Renal cortical epithelial cell (primary cell): Measurements from ENCODE around the gene TMED1. TPM values are rescaled to one million over a fixed set of nuclear protein-coding genes. Genes with fewer than 3 reads are reported as not detected.
A peak's percentile ranks its signal among the peaks of the same experiment; 100 is the strongest.

Experiments used
- DNase-seq: peaks from one replicate; pipeline ENCODE4 v3.0.0-alpha.2; 2011; ENCODE audit warnings: low read depth
- total RNA-seq: library from RNA; depleted of rRNA; stranded (reverse); fragments of >200 nt; gene quantifications from 2 replicates; pipeline ENCODE4 v1.2.3, GENCODE V29; 2014

TMED1 gene
- total RNA-seq, 1 donor from 2014 or later = 33.6 TPM

DNA sequence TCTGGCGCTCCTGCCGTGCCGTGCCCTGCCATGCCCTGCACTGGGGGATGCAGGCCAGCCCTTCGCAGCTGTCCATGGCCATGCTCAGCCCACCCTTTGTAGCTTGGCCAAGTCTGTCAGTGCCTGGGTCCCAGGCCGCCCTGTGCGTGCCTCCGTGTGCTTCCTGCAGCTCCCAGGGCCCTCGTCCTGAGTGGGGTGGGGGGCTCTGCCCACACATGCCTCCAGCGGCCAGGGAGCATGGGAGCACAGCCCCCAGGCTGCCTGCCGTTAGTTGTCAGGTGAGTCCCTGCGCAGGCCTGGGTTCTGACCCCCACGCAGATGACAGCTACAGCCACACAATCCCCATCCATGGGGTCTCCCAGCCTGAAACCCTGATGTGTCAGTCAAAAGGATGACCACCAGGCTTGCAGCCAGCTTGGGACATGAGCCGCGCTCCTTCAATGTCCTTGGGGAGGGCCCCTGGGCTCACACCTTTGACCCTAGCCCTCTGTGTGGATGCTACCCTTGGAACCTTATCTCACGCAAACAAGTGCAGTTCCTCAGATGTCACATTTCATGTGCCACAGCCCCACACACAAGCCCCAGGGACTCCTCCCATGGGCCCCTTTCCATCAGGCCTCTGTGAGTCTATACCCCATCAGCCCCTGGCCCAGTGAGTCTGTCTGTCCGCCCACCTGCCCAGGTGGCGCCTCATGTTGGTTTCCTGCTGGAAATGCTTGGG, 24.5 kb downstream of the TMED1 start:
- DNase-seq = no peak

DNA sequence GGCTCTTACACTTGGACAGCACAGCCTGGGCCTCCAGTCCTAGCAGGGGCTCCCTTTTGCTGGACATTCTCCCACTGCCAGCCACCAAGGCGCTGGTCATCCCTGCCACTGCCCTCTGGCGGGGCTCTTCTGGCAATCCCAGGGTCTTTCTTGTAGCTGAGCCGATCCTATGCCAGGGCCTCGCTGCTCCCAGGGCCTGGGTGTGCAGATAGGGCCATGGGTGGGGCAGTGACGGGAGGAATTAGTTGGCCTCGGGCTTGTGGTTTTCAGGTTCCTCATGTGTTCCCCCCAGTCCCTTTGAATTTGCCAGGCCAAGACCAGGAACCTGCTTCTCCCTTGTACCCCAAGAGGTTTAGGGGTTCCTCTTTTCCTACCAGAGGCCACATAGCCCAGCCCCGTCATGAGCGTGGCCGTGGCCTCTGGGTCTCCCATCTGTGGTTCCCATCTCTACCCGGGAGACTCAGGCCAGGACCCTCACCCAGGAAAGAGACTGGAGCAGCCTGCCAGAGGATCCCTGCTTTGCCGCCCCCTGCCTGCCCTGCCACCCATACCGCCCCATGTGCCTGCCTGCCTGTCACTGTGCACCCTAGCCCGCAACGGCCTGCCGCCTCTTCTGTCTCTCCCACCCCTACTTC, 26.2 kb downstream of the TMED1 start:
- no peak for DNase-seq

DNA sequence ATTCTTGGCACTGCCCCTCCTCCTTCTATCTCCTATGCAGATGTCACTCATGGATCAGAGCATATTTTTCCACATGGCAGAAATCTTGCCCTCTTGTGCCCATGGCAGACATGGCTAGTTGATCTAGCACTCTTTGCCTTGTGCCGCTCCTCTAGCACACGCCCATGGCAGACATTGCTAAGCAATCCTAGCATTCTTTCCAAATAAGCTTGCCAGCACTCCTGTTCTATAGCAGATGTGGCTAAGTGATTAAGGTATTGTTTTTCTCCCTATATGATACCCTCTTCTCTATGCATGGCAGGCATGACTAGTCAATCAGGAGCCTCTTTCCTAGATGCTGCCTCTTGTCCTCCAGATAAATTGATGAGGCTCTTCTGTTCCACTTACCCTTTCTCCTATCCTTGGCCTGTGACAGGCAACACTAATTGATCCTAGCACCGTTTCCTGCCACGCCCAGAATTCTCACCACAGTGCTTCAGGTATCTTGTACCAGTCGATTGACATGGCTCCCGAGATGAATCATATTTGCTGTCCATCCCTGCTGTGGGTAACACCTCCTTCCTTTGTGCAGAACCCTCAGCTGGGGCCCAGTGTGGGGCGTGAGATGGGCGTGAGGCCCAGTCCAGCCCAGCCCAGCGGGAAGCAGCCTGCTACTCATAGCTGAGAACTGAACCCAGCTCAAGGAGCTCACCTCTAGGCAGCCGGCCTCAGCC, 26.9 kb downstream of the TMED1 start:
- DNase-seq = peak; percentile 23

DNA sequence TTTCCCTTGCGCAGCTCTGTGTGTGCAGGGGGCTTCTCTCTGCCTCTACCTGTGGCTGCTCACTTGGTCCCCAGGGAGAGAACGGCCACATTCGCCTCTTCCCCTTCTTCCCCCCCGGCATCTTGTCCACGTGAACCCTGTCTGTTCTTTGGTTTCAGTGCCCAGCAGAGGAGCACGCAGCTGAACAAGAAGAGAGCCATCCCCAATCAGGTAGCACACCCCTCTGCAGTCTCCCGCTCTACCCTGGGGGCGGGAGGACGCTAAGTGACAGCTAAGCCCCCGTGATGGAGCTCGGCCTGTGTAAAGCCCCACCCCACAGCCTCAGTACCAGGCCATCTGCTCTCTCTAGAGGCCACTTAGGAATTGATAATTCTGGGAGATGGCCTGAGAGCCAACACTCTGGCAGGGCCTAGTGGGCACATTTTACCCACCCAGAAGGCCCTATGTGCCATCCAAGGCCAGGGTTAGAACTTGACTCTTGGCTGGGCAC, 30.2 kb downstream of the TMED1 start:
- no peak for DNase-seq

DNA sequence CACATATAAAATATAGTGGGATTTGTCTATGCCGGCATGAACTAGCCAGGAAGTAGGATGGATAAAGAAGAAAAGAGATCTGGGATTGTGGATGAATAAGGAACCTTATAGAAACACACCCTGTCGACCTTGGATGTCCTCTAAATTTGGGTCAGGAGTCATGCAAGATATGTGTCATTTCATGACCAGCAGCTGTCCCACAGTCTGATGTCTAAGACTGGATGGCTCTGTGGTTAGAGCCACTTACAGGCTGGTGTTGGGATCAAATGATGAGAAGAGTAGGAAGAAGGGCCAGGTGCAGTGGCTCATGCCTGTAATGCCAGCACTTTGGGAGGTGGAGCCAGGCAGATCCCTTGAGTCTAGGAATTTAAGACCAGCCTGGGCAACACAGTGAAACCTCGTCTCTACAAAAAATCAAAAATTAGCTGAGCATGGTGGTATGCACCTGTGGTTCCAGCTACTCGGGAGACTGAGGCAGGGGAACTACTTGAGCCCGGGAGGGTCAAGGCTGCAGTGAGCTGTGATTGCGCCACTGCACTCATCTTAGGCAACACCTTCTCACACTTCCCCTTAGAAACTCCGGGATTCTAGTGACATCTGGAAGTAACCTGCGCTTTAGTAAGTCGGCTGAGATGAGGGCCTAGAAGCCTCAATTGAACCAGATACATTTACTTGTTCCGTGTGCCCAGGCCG, 30.8 kb downstream of the TMED1 start:
- no peak for DNase-seq

DNA sequence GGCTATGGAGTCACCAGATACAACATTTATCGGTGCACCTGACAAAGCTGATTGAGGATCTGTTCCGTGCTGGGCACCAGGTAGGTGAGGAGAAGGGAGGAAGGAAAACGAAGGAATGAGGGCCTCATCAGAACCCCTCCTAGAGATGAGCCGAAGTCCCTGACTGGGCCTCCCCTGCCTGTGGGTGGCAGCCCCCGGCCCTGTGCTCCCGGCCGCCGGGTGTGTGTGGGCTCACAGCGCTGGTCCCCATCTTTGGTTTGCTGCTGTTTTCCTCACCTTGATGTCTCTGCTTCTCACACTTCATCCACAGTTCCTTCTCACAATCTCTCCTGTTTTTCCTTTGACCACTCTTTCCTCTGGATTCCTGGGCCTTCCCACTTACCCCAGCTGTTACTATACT, 32.8 kb downstream of the TMED1 start:
- no peak for DNase-seq

DNA sequence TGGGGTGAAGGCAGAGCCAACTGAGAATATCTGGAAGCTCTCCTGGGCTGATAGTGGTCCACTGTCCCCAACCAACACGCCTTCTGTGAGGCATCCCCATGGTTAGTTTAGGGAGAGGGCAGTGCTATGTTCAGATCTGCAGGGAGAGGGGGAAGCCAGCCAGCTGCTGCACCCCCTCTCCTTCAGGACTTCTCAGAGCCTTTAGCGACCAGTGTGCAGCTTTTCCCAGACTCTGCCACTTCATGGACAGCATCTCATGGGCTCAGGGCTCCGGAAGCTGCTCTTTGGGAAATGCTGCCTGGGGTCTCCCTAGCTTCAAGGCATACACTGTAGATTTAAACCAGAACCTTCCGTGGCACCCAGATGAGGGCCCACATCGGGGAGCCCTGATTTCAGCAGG, 33.5 kb downstream of the TMED1 start:
- no peak for DNase-seq

DNA sequence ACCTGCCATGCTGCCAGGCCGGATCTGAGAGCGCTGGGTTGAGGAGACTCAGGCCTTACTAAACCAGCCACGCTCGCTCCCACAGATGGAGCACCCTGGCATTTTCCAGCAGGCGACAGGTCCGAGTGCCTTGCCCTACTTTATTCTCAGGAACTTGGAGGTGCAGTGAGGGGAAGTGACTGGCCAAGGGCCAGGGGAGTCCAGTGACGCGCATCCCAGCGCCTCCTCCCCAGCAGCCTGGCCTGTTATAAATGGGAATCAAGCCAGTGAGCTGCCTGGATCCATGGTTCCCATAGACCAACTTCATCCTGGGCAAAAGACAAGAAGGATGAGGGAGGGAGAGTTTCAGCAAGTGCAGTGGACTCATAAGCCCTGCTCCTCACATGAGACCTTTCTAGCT, 35.5 kb downstream of the TMED1 start:
- no peak for DNase-seq

DNA sequence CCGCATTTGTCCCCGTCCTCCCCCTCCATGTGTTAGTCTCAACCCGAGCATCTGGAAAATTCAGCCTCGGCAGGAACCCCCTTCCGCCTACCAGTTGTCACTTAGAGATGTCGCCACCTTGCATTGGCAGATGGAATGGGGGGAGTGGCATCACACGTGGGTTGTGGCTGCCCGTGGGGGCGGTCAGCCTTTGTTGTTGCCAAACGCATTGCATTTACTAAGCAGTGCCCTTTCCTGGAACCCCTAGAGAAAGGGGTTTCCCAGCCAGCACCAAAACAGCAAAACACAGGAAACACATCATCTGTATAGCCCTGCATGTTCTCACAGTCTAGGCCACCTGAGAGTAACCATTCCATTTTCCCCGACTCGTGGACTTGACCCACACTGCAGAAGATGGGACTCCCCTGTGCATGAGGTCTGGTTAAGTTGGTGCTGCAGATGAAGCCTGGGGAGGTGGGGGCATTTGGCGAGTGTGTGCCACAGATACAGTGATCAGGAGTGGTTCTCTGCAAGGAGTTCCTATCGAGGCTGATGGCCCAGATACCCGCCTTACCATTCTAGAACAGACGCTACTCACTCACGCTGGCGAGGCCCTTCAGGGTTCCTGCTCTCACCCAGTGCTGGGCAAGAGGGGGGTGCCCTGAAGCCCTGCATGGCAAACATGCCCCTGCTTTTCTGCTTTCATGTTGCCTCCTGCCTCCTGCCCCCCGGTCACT, 38.3 kb downstream of the TMED1 start:
- DNase-seq = no peak

DNA sequence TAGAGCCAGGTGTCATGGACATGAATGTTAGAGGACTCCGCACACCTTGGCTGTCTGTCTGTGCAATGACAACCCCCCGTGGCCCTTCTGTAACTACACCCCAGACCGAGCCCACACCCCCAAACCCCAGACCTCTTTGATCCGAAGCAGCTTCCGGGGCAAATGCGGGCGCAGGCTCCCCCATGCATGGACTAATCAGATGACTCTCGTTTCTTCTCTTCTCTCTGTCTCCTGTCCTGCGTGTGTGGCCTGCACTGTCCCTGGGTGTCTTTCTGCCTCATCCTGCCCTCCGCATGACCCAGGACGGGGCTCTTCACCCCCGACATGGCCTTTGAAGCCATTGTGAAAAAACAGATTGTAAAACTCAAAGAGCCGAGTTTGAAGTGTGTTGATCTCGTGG, 38.9 kb downstream of the TMED1 start:
- DNase-seq = no peak

DNA sequence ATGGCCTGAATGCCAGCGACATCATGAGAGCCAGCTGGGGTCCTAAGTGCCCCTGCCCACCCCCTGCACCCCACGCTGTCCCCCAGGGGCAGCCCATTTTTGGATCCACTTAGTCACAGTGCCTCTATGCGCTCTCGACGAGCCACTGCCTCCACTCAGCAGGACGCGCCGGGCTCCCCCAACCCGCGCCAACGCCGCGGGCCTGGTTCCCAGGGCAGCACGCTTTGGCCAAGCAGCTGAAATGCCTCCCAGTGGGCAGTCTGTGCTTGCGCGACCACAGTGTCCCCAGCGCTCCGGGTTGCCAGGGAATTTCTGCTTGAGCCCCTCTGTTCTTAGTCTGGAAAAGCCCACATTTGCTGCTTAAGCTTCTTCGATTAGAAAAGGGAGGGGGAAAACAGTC, 39.4 kb downstream of the TMED1 start:
- DNase-seq = no peak

DNA sequence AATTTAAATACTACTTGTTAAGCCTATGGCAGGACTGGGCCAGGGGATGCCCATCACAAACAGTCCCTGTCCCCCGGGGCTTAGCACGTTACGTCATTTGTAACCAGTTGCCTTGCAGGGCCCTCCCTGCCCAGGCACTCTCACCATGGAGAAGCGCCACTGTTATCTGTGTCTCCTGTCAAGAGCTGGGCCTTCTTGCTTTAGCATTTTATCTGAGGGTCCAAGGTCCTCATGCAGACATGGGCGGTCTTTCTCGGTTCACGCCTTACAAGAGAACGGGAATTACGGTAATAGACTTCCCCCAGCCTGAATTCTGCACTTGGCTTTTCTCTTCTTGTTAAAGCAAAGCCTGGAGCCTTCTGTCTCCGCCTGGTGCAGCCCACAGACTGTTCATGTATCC, 46.1 kb downstream of the TMED1 start:
- no peak for DNase-seq

DNA sequence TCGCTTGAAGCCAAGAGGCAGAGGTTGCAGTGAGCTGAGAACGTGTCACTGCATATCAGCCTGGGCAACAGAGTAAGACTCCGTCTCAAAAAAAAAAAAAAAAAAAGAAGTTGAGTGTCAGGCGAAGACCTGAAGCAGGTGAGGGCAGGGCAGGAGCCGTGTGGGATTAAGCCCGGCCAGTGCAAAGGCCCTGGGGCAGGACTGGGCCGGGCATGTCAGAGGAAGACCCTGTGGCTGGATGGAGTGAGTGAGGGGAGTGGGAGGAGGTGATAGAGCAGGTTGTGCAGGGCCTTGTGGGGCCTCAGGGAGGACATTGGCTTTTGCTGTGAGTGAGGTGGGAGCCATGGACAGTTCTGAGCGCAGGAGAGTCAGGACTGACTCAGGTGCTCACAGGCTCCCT, 47.9 kb downstream of the TMED1 start:
- no peak for DNase-seq

DNA sequence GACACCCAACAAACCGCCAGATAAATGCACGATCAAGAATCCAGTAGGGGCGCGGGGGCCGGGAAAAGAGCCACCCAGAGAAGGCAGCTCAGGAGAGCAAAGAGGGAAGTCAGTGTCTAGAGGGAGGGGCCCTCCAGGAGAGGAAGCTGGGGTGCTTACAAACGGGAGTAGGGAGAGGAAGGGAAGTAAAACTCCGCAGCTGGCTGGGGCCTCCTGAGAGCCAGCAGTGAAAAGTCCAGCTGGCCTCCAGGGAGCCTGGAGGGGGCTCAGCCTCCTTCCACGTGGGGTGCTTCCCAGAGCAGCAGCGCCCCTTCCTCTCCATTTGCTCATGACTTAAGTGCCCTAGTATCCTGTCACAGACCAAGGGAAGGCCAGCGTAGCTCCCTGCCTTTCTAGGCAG, 51.8 kb downstream of the TMED1 start:
- DNase-seq = no peak

DNA sequence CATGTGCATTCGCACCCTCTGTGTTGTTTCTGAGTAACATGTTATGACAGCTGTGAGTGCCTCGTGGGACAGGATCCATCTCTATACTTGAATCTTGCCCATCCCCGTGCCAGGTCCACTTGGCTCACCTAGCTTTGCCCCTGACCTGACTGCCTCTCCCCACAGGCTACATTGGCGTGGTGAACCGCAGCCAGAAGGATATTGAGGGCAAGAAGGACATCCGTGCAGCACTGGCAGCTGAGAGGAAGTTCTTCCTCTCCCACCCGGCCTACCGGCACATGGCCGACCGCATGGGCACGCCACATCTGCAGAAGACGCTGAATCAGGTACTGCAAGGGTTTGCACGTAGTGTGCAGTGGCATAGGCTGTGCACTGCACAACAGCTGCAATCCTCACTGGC, 53.2 kb downstream of the TMED1 start:
- no peak for DNase-seq

Other genes starting within 250 kb of the TMED1 start
- 2.0 and 70.5 TPM in 2 replicates for gene AP1M2, start 248.9 kb downstream of the TMED1 start, total RNA-seq
- 46.0 and 48.5 TPM in 2 replicates for gene SLC44A2, start 210.7 kb downstream of the TMED1 start, total RNA-seq
- gene ILF3, start 181.9 kb downstream of the TMED1 start, total RNA-seq = 79.4 and 134 TPM in 2 replicates
- gene QTRT1, start 134.8 kb downstream of the TMED1 start, total RNA-seq = 16.0 and 24.4 TPM in 2 replicates
- 116 and 347 TPM in 2 replicates for gene DNM2, start 118.1 kb downstream of the TMED1 start, total RNA-seq
- 0.85 TPM in 1 of 2 replicates, not detected in the other for gene C19orf38, start 12.2 kb upstream of the TMED1 start, total RNA-seq
- 18.6 and 37.3 TPM in 2 replicates for gene CARM1, start 35.3 kb upstream of the TMED1 start, total RNA-seq
- gene YIPF2, start 92.4 kb upstream of the TMED1 start, total RNA-seq = 67.5 and 148 TPM in 2 replicates
- 38.9 and 48.6 TPM in 2 replicates for gene TIMM29, start 92.6 kb upstream of the TMED1 start, total RNA-seq
- 83.0 and 313 TPM in 2 replicates for gene SMARCA4, start 124.8 kb upstream of the TMED1 start, total RNA-seq